HTERT RPE-1 (cell line): ENCODE measurements around the gene TAS2R60.
"Not testable (repeated sequence)": the region's sequence is repeated elsewhere in the genome, so short reads cannot be mapped to it uniquely, and the experiment has no call there.

Experiments used
- in situ Hi-C: fragments of 300-500 bp; cut with MboI; formaldehyde crosslinking; loops from 4 replicates; pipeline ENCODE4 v1.14.3; 2020; ENCODE audit warnings: low sequenced_read_pairs

TAS2R60 gene

GRCh38 chr7:143472071-143472689 lies 28.9 kb downstream of the TAS2R60 start:
- in situ Hi-C loops: not testable (repeated sequence)

DNA sequence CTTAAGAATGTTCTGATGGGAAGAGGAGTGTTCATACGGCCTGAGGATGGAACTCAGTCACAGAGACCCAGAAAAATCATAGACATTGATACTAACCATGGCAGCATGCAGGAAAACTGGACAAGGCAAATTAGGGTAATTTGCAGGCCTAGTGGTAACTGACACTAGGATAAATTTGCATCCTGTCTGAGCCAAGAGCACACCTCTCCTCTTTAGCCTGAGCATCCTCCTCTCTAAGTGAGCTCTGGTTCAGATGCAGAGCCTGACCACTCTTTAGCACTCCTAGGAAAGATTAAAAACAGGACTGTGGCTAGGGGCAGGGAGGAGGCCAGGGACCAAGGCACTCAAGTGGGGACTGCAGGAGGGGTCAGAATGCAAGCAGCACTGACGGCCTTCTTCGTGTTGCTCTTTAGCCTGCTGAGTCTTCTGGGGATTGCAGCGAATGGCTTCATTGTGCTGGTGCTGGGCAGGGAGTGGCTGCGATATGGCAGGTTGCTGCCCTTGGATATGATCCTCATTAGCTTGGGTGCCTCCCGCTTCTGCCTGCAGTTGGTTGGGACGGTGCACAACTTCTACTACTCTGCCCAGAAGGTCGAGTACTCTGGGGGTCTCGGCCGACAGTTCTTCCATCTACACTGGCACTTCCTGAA lies 34.4 kb downstream of the TAS2R60 start, which contains the start of gene TAS2R41:
Gene TAS2R41 (plus strand): TSS at position 373 of the 650 bp plus-strand sequence. CDS start 0 bp downstream, at position 373.
- in situ Hi-C loops: no loop called here

- in situ Hi-C loops: no loop called here
Measured at GRCh38 chr7:143479055-143479766, 36.0 kb downstream of the TAS2R60 start.

DNA sequence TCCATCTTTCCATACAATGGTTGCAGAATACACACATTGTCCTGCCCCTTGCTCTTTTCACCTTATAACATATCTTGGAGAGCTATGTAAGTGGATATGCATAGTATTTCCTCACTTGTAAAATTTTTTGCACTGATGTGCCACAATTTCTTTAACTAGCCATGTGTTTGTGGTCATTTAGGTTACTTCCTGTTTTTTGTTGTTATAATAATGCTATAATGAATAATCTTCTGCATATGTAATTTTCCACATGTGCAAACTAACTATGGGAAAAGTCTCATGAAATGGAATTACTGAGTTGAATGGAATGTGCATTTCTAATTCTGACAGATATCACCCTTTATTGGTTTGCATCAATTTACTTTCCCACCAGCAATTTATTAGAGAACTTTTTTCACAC lies 37.2 kb downstream of the TAS2R60 start:
- in situ Hi-C loops: no loop called here

- in situ Hi-C loops: no loop called here
Measured at GRCh38 chr7:143484119-143484518, 40.9 kb downstream of the TAS2R60 start.

GRCh38 chr7:143485094-143485493 lies 41.8 kb downstream of the TAS2R60 start:
- in situ Hi-C loops: no loop called here

DNA sequence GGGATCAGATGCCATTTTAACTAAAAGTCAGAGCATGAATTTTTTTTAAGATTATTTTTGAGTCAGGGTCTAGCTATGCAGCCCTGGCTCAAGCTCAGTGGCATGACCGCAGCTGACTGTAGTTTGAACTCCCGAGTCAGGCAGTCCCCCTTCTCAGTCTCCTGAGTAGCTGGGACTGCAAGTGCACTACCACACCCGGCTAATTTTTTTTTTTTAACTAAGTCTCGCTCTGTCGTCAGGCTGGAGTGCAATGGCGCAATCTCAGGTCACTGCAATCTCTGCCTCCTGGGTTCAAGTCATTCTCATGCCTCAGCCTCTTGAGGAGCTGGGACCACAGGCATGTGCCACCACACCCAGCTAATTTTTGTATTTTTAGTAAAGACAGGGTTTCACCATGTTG lies 42.2 kb downstream of the TAS2R60 start:
- in situ Hi-C loops: no loop called here

DNA sequence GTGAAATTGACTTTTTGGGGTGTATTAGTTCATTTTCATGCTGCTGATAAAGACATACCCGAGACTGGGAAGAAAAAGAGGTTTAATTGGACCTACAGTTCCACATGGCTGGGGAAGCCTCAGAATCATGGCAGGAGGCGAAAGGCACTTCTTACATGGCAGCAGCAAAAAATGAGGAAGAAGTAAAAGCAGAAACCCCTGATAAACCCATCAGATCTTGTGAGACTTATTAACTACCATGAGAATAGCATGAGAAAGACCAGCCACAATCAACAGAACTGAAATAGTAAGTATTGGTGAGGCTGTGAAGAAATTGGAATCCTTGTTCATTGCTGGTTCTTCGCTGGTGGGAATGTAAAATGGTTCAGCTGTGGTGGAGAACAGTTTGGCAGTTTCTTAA lies 43.0 kb downstream of the TAS2R60 start:
- in situ Hi-C loops: not testable (repeated sequence)

- in situ Hi-C loops: no loop called here
Measured at GRCh38 chr7:143487061-143487460, 43.8 kb downstream of the TAS2R60 start.

GRCh38 chr7:143487566-143487965 lies 44.3 kb downstream of the TAS2R60 start:
- in situ Hi-C loops: no loop called here

DNA sequence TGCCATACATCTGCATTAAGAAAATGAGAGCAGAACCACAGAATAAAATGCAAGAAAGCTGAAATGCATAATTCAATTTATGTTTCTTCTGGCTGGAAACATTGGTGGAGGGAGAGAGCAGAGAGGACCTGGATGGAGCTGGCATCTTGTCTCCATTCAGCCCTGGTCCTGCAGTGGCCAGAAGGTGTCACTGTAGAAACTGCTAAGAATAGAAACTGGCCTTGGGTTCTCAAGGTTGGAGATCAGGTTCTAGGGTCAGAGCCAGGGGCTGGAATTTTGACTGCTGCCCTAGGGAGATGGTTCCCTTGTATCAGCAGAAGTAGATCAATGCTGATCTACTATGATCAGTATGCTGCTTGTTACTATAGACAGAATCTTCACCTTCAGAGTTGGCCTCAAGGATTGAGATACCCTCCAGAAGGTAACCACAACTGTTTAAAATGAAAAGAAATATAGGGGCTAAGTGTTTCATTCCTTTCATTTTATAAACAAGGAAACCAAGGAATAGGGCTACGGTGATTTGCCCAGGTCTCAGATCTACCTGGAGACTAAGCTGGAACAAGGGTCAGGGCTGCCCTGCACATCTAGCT lies 47.6 kb downstream of the TAS2R60 start:
- in situ Hi-C loops: no loop called here

- in situ Hi-C loops: no loop called here
Measured at GRCh38 chr7:143492043-143492471, 48.8 kb downstream of the TAS2R60 start.

DNA sequence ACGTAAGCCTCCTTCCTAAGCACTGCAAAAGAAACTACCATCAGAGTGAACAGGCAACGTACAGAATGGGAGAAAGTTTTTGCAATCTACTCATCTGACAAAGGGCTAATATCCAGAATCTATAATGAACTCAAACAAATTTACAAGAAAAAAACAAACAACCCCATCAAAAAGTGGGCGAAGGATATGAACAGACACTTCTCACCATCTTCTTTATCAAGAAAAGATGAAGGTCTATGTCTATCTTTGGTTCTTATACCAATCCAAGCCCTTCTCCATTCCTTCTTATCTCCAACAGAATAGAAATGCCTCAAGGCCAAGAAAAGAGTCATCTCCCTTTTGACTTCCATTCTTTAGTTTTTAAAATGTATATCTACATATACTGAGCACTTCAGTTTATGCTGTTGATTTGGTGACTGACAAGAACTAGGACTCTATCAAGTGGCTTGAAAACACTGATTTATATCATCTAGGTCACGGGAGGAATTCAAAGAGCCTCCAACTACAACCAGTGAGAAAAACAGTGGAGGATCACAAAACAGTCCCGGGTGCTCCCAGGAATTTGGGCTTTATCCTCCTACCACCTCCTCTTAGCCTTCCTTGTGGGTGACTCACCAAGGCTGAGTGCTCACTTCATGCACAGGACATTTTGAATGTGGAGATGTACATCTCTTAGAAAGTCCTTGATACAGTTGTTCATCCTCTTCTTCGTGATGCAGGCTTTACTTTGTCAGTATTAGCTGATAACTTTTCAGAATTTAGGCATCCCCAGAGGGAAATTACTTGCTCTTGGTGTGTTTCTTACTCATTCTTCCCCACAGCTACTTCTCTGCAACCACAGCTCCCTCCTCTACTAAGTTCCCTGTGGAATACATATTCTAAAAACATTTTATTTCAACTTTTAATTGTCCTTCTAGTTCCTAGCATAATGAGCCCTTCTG lies 49.8 kb downstream of the TAS2R60 start:
- in situ Hi-C loops: no loop called here

DNA sequence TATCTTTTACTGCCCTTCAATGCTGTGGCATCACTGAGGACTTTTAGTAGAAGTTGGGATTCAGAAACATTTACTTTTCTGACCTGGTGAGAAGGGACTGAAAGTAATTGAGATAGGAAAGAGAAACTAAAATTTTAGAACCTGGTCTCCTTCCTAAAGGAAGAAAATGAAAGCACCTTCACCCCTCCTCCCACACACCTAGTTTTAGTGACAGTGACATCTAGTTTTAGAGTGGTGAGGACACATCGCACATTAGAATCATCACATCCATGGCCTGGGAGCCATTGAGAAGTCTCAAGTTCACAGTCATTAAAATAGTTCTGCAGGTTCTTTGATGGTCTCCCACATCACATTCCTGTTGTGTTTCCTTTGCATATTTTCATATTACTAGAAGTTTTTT lies 50.5 kb downstream of the TAS2R60 start:
- in situ Hi-C loops: no loop called here
